IPS-18a (cell line): ENCODE measurements around the gene TRIP4.
"Not testable (repeated sequence)": the region's sequence is repeated elsewhere in the genome, so short reads cannot be mapped to it uniquely, and the experiment has no call there.

ENCODE experiments used
- H3K27ac ChIP-seq: one replicate; pipeline ENCODE4 v1.5.1; 2013; ENCODE audit warnings: low read length
- H3K27me3 ChIP-seq: one replicate; pipeline ENCODE4 v1.6.1; 2013; ENCODE audit warnings: mild to moderate bottlenecking, low read length; ENCODE audit not compliant: control insufficient read depth, insufficient read depth
- H3K36me3 ChIP-seq: one replicate; pipeline ENCODE4 v1.6.1; 2013; ENCODE audit warnings: low read depth, low read length; ENCODE audit not compliant: control insufficient read depth
- H3K4me1 ChIP-seq: one replicate; pipeline ENCODE4 v1.6.1; 2013; ENCODE audit warnings: low read depth, low read length; ENCODE audit not compliant: control insufficient read depth
- H3K4me3 ChIP-seq: one replicate; pipeline ENCODE4 v1.5.1; 2013; ENCODE audit warnings: low read length
- H3K9ac ChIP-seq: one replicate; pipeline ENCODE4 v1.6.1; 2013; ENCODE audit warnings: mild to moderate bottlenecking, low read length, moderate library complexity
- H3K9me3 ChIP-seq: one replicate; pipeline ENCODE4 v1.6.1; 2013; ENCODE audit warnings: low read depth, low read length; ENCODE audit not compliant: control insufficient read depth

TRIP4 gene

GRCh38 chr15:64383760-64384159, 3.9 kb upstream of the TRIP4 start:
- Histone ChIP-seq H3K9me3 (no peaks in the 10 kb centered on the region), H3K4me3 (no peak overlapping the region), H3K36me3 (no peaks in the 10 kb centered on the region), H3K27me3 (no peaks in the 10 kb centered on the region), H3K4me1 (peaks cover 8% of the 10 kb centered on the region), H3K27ac (no peak overlapping the region), H3K9ac (no peak overlapping the region)

DNA sequence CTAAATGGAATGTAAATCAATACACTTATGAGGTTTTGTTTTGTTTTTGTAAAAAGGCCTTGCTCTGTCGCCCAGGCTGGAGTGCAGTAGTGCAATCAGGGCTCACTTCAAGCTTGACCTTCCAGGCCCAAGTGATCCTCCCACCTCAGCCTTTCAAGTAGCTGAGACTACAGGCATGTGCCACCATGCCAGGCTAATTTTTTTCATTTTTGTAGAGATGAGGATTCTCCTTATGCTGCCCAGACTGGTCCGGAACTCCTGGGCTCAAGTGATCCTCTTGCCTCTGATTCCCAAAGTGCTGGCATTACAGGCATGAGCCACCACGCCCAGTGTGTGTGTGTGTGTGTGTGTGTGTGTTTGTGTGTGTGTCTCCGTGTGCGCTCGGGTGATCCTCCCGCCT, 1.3 kb upstream of the TRIP4 start:
- Histone ChIP-seq H3K4me1 (peaks cover 4% of the 10 kb centered on the region), H3K27ac (no peak overlapping the region), H3K9ac (no peak overlapping the region), H3K27me3 (no peaks in the 10 kb centered on the region), H3K36me3 (no peaks in the 10 kb centered on the region), H3K9me3 (no peaks in the 10 kb centered on the region), H3K4me3 (no peak overlapping the region)

DNA sequence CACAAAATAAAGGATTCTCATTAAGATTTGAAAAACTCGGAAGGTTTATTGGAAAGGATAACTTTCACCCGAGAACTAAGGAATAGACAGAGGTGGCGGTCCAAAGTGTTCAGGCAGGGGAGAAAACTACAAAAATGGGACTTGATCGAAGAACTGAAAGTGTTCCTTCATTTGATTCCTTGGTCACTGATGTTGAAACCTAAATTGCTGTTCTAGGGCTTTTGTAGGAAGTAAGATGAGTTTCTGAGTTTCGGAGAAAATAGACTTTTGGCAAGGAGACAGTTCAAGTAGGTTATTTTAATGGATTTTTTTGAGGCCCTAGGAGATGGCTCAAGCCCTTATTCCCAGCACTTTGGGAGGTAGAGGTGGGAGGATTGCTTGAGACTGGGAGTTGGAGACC, 1.4 kb downstream of the TRIP4 start:
- H3K4me3 ChIP-seq = peak overlapping the region; percentile 94
- H3K36me3 ChIP-seq = no peaks in the 10 kb centered on the region
- no peaks in the 10 kb centered on the region for H3K27me3 ChIP-seq
- H3K9me3 ChIP-seq = no peaks in the 10 kb centered on the region
- H3K9ac ChIP-seq = no peak overlapping the region
- no peaks in the 10 kb centered on the region for H3K4me1 ChIP-seq
- H3K27ac ChIP-seq = no peak overlapping the region

DNA sequence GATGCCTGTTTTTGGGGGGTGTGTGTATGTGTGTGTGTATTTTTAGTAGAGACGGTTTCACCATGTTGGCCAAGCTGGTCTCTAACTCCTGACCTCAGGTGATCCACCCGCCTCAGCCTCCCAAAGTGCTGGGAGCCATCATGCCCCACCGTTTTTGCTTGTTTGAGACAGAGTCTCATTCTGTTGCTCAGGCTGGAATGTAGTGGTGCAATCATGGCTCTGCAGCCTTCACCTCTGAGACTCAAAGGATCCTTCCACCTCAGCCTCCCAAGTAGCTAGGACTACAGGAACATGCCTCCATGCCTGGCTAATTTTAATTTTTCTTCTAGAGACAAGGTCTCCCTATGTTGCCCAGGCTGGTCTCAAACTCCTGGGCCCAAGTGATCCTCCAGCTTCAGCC, 4.8 kb downstream of the TRIP4 start:
- H3K27ac ChIP-seq, H3K9me3 ChIP-seq, H3K4me1 ChIP-seq, H3K27me3 ChIP-seq, H3K4me3 ChIP-seq, H3K9ac ChIP-seq: not testable (repeated sequence)
- peaks cover 14% of the 10 kb centered on the region for H3K36me3 ChIP-seq

GRCh38 chr15:64396789-64397188, 9.2 kb downstream of the TRIP4 start:
- no peak overlapping the region for H3K27ac ChIP-seq
- peaks cover 35% of the 10 kb centered on the region for H3K36me3 ChIP-seq

DNA sequence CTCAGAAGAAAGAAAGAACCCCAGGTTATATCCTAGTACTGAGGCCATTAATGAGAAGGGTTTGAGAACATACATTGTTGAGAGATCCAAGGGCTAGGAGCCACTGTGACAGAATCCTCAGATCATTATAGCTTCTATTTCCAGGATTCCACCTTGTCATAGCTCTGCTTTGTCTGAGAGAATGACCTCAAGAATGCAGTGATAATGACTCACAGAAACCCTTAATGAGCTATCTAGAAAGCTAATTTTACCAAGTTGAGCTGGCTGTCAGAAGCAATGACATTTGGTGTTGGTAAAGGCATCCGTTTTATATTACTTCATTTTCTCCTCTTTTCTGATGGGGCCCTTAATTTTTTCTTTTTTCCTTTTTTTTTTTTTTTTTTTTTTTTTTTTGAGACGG, 10.9 kb downstream of the TRIP4 start:
- H3K27me3 ChIP-seq = no peaks in the 10 kb centered on the region
- no peaks in the 10 kb centered on the region for H3K4me1 ChIP-seq
- H3K36me3 ChIP-seq = peaks cover 40% of the 10 kb centered on the region
- no peak overlapping the region for H3K27ac ChIP-seq
- no peaks in the 10 kb centered on the region for H3K9me3 ChIP-seq
- no peak overlapping the region for H3K4me3 ChIP-seq
- H3K9ac ChIP-seq = no peak overlapping the region

More at GRCh38 chr15:64396789-64397188, 9.2 kb downstream of the TRIP4 start:
- Histone ChIP-seq H3K4me3 (no peak overlapping the region), H3K9ac (no peak overlapping the region), H3K27me3 (no peaks in the 10 kb centered on the region), H3K4me1 (no peaks in the 10 kb centered on the region), H3K9me3 (no peaks in the 10 kb centered on the region)

DNA sequence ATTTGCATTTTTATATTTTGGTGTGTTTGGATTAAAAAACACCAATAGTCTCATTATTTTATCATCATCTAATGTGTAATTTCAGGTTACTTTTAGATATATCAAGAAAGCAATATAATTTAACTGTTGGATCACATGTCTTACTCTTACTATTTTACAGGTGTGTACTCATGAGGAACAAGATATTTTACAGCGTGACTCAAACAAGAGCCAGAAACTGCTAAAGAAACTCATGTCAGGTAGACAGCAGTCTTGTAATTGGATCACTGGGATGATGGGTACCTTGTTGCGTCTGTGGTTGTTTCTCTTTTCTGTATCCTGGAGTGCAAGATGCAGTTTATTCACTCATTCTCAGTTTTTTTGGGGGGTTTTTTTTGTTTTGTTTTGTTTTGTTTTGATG, 12.9 kb downstream of the TRIP4 start:
- H3K9ac ChIP-seq = no peak overlapping the region
- H3K27me3 ChIP-seq = no peaks in the 10 kb centered on the region
- H3K4me1 ChIP-seq = no peaks in the 10 kb centered on the region
- peaks cover 42% of the 10 kb centered on the region for H3K36me3 ChIP-seq
- H3K9me3 ChIP-seq = no peaks in the 10 kb centered on the region
- no peak overlapping the region for H3K4me3 ChIP-seq
- no peak overlapping the region for H3K27ac ChIP-seq

GRCh38 chr15:64412216-64412615, 24.6 kb downstream of the TRIP4 start:
- H3K4me3 ChIP-seq = no peak overlapping the region
- H3K9me3 ChIP-seq = no peaks in the 10 kb centered on the region
- H3K9ac ChIP-seq = no peak overlapping the region
- H3K27me3 ChIP-seq = no peaks in the 10 kb centered on the region
- no peak overlapping the region for H3K27ac ChIP-seq
- H3K36me3 ChIP-seq = peaks cover 25% of the 10 kb centered on the region
- no peaks in the 10 kb centered on the region for H3K4me1 ChIP-seq

DNA sequence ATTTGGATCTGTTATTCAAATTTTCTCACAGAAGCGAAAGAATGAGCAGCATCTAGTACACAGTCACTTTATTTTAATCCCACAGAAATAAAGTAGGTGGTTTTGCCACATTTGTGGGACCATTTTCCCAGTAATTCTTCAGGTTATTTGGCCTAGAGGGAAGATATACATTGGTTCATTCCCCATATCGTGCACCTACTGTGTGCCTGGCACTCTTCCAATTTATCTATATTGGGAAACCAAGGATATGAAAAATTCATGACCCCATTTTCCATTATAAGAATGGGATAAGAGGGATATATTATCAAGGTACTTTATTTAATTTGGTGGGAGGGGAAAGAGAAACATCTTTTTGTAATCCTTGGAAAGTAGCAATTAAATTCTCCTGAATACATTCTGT, 35.1 kb downstream of the TRIP4 start:
- H3K9me3 ChIP-seq = no peaks in the 10 kb centered on the region
- peaks cover 30% of the 10 kb centered on the region for H3K36me3 ChIP-seq
- no peak overlapping the region for H3K27ac ChIP-seq
- H3K4me1 ChIP-seq = no peaks in the 10 kb centered on the region
- no peak overlapping the region for H3K9ac ChIP-seq
- H3K27me3 ChIP-seq = no peaks in the 10 kb centered on the region
- H3K4me3 ChIP-seq = no peak overlapping the region

- no peak overlapping the region for H3K4me3 ChIP-seq
- H3K27ac ChIP-seq = no peak overlapping the region
- no peaks in the 10 kb centered on the region for H3K9me3 ChIP-seq
- H3K4me1 ChIP-seq = no peaks in the 10 kb centered on the region
- H3K36me3 ChIP-seq = peaks cover 22% of the 10 kb centered on the region
- H3K27me3 ChIP-seq = no peaks in the 10 kb centered on the region
- no peak overlapping the region for H3K9ac ChIP-seq
Measured at GRCh38 chr15:64423970-64424369, 36.3 kb downstream of the TRIP4 start.

- Histone ChIP-seq H3K9me3 (no peaks in the 10 kb centered on the region), H3K36me3 (peaks cover 22% of the 10 kb centered on the region), H3K27me3 (no peaks in the 10 kb centered on the region), H3K4me1 (peaks cover 9% of the 10 kb centered on the region), H3K27ac (no peak overlapping the region), H3K9ac (no peak overlapping the region), H3K4me3 (no peak overlapping the region)
Measured at GRCh38 chr15:64425221-64425620, 37.6 kb downstream of the TRIP4 start.

DNA sequence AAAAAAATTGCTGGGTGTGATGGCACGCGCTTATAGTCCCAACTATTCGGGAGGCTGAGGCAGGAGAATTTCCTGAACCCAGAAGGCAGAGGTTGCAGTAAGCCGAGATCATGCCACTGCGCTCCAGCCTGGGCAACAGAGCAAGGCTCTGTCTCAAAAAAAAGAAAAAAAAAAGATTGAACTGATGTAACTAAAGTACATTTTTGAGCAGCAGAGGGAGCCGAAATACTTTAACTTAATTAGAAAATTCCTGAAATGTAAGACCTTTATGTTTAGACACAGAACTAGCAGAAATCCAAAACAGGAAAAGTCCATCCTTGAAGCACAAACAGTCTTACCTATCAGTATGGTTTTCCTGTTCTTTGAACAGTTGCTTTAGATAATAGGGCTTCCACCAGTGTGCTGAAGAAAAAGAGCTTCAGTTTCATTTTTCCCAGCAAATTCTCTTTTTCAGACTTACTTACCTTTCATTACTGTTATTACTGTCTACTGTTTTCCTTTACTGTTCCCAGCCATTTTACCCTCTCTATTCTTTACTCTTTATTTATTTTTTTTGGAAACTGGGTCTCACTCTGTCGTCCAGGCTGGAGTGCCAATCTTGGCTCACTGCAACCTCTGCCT, 39.3 kb downstream of the TRIP4 start:
- Histone ChIP-seq H3K4me3 (no peak overlapping the region), H3K27me3 (no peaks in the 10 kb centered on the region), H3K9me3 (no peaks in the 10 kb centered on the region), H3K36me3 (peaks cover 17% of the 10 kb centered on the region), H3K4me1 (peaks cover 19% of the 10 kb centered on the region), H3K27ac (no peak overlapping the region), H3K9ac (no peak overlapping the region)
